ENCODE results near the gene LHFPL6. TPM values are rescaled to one million over a fixed set of nuclear protein-coding genes. Genes with fewer than 3 reads are reported as not detected.

LHFPL6 gene
- total RNA-seq, 2 donors from 2014 or later = 0.53 to 2.8 TPM

GRCh38 chr13:39415008-39415802 lies 187.8 kb downstream of the LHFPL6 start:
- peak; percentile 81 for TF ChIP-seq CTCF (conservative IDR thresholded peaks at IDR 0.05)
- peaks cover 16% of the 10 kb centered on the region for H3K4me1 ChIP-seq (ENCODE audit: control insufficient read depth, insufficient read depth, low read length)
- 76 to 77% methylated on average over 4 to 8 of the region's 8 CpGs for WGBS, 2 experiments (ENCODE audit: insufficient coverage in 1 of 2, insufficient read length in 1 of 2)
- H3K9me3 ChIP-seq (ENCODE audit: control insufficient read depth, low read length) = no peaks in the 10 kb centered on the region
- H3K27me3 ChIP-seq (ENCODE audit: control insufficient read depth, insufficient read depth, low read length, poor library complexity, severe bottlenecking) = peaks cover 9% of the 10 kb centered on the region
- DNase-seq = peak; percentile 78
- peak overlapping the region; percentile 32 for H3K27ac ChIP-seq (ENCODE audit: low read depth, low read length)
- no peak overlapping the region for H3K4me3 Mint-ChIP-seq
- peaks cover 36% of the 10 kb centered on the region for H3K27me3 Mint-ChIP-seq (ENCODE audit: insufficient read depth)
- H3K27ac Mint-ChIP-seq = no peak overlapping the region
- no peaks in the 10 kb centered on the region for H3K36me3 Mint-ChIP-seq (ENCODE audit: low read depth)
- peaks cover 30% of the 10 kb centered on the region for H3K4me1 Mint-ChIP-seq
- H3K36me3 ChIP-seq (ENCODE audit: control insufficient read depth, insufficient read depth, low read length) = no peaks in the 10 kb centered on the region
- H3K9ac ChIP-seq (ENCODE audit: extremely low read depth, low read length, poor library complexity, severe bottlenecking) = no peak overlapping the region
- H3K9me3 Mint-ChIP-seq = no peaks in the 10 kb centered on the region
- no peak overlapping the region for H3K4me3 ChIP-seq (ENCODE audit: low read length)

- TF ChIP-seq CTCF (conservative IDR thresholded peaks at IDR 0.05) = no peak
- H3K36me3 ChIP-seq (ENCODE audit: control insufficient read depth, insufficient read depth, low read length) = no peaks in the 10 kb centered on the region
- Mint-ChIP-seq H3K27ac (no peak overlapping the region), H3K27me3 (ENCODE audit: insufficient read depth) (peaks cover 36% of the 10 kb centered on the region), H3K36me3 (ENCODE audit: low read depth) (no peaks in the 10 kb centered on the region), H3K4me1 (peaks cover 36% of the 10 kb centered on the region), H3K4me3 (no peak overlapping the region), H3K9me3 (no peaks in the 10 kb centered on the region)
- peaks cover 15% of the 10 kb centered on the region for H3K4me1 ChIP-seq (ENCODE audit: control insufficient read depth, insufficient read depth, low read length)
- H3K9ac ChIP-seq (ENCODE audit: extremely low read depth, low read length, poor library complexity, severe bottlenecking) = no peak overlapping the region
- peaks cover 9% of the 10 kb centered on the region for H3K27me3 ChIP-seq (ENCODE audit: control insufficient read depth, insufficient read depth, low read length, poor library complexity, severe bottlenecking)
- no peak for DNase-seq
- H3K27ac ChIP-seq (ENCODE audit: low read depth, low read length) = no peak overlapping the region
- H3K9me3 ChIP-seq (ENCODE audit: control insufficient read depth, low read length) = no peaks in the 10 kb centered on the region
- no peak overlapping the region for H3K4me3 ChIP-seq (ENCODE audit: low read length)
Measured at GRCh38 chr13:39414339-39414738, 188.7 kb downstream of the LHFPL6 start.

GRCh38 chr13:39411511-39411910 lies 191.5 kb downstream of the LHFPL6 start:
- DNase-seq = no peak
- Mint-ChIP-seq H3K27me3 (ENCODE audit: insufficient read depth) (peaks cover 26% of the 10 kb centered on the region), H3K9me3 (no peaks in the 10 kb centered on the region), H3K36me3 (ENCODE audit: low read depth) (no peaks in the 10 kb centered on the region), H3K27ac (no peak overlapping the region), H3K4me1 (peaks cover 18% of the 10 kb centered on the region), H3K4me3 (no peak overlapping the region)
- peak overlapping the region; percentile 96 for H3K27ac ChIP-seq (ENCODE audit: low read depth, low read length)
- H3K9ac ChIP-seq (ENCODE audit: extremely low read depth, low read length, poor library complexity, severe bottlenecking) = no peak overlapping the region
- H3K27me3 ChIP-seq (ENCODE audit: control insufficient read depth, insufficient read depth, low read length, poor library complexity, severe bottlenecking) = peaks cover 9% of the 10 kb centered on the region
- peaks cover 8% of the 10 kb centered on the region for H3K4me1 ChIP-seq (ENCODE audit: control insufficient read depth, insufficient read depth, low read length)
- no peak for TF ChIP-seq CTCF (conservative IDR thresholded peaks at IDR 0.05)
- H3K36me3 ChIP-seq (ENCODE audit: control insufficient read depth, insufficient read depth, low read length) = no peaks in the 10 kb centered on the region
- no peak overlapping the region for H3K4me3 ChIP-seq (ENCODE audit: low read length)
- H3K9me3 ChIP-seq (ENCODE audit: control insufficient read depth, low read length) = no peaks in the 10 kb centered on the region
- 82% methylated on average over 3 of the region's 3 CpGs; no CpG with 5 or more reads in 1 of the 2 experiments for WGBS, 2 experiments (ENCODE audit: insufficient coverage in 1 of 2, insufficient read length in 1 of 2)
